ENCODE data around the gene IDE.
"Not testable (repeated sequence)": the region's sequence is repeated elsewhere in the genome, so short reads cannot be mapped to it uniquely, and the experiment has no call there.

Gene IDE

GRCh38 chr10:92573798-92574547 is at the start of gene IDE:
Gene IDE, minus strand, starts transcription at chr10:92574093. Its CDS starts 74 bp downstream, at chr10:92574019.
- Mint-ChIP-seq H3K27me3 (no peaks in the 10 kb centered on the region), H3K9me3 (no peaks in the 10 kb centered on the region), H3K27ac (peak within 1 kb of the TSS; percentile 86), H3K4me3 (peak within 1 kb of the TSS; percentile 83), H3K4me1 (peaks cover 48% of the 10 kb centered on the region), H3K36me3 (ENCODE audit: low read depth) (peaks cover 11% of the 10 kb centered on the region)
- ATAC-seq (peak; percentile 76), DNase-seq (peak; percentile 84)

GRCh38 chr10:92619368-92619767 is 45.5 kb upstream of the IDE start:
- no peak for ATAC-seq
- H3K4me3 Mint-ChIP-seq: no peak overlapping the region
- no peak for DNase-seq
- H3K27ac Mint-ChIP-seq: no peak overlapping the region
- H3K4me1 Mint-ChIP-seq: no peaks in the 10 kb centered on the region
- no peaks in the 10 kb centered on the region for H3K27me3 Mint-ChIP-seq
- peaks cover 63% of the 10 kb centered on the region for H3K36me3 Mint-ChIP-seq (ENCODE audit: low read depth)
- peaks cover under 1% of the 10 kb centered on the region for H3K9me3 Mint-ChIP-seq

GRCh38 chr10:92615515-92615914 is 41.6 kb upstream of the IDE start:
- H3K9me3 Mint-ChIP-seq: no peaks in the 10 kb centered on the region
- no peak for ATAC-seq

GRCh38 chr10:92604841-92605240 is 30.9 kb upstream of the IDE start:
- peaks cover 17% of the 10 kb centered on the region for H3K4me1 Mint-ChIP-seq
- ATAC-seq: no peak
- peaks cover 46% of the 10 kb centered on the region for H3K36me3 Mint-ChIP-seq (ENCODE audit: low read depth)
- H3K27ac Mint-ChIP-seq: no peak overlapping the region
- H3K4me3 Mint-ChIP-seq: no peak overlapping the region
- no peaks in the 10 kb centered on the region for H3K9me3 Mint-ChIP-seq
- no peaks in the 10 kb centered on the region for H3K27me3 Mint-ChIP-seq
- no peak for DNase-seq

More at GRCh38 chr10:92615515-92615914, 41.6 kb upstream of the IDE start:
- Mint-ChIP-seq H3K4me1 (no peaks in the 10 kb centered on the region), H3K4me3 (no peak overlapping the region), H3K27me3 (no peaks in the 10 kb centered on the region), H3K27ac (no peak overlapping the region), H3K36me3 (ENCODE audit: low read depth) (peaks cover 54% of the 10 kb centered on the region)
- no peak for DNase-seq

GRCh38 chr10:92598321-92598720 is 24.4 kb upstream of the IDE start:
- Mint-ChIP-seq H3K4me3 (no peak overlapping the region), H3K9me3 (no peaks in the 10 kb centered on the region), H3K4me1 (peaks cover 32% of the 10 kb centered on the region), H3K36me3 (ENCODE audit: low read depth) (peaks cover 19% of the 10 kb centered on the region), H3K27me3 (peaks cover 1% of the 10 kb centered on the region), H3K27ac (no peak overlapping the region)
- ATAC-seq (no peak), DNase-seq (no peak)

GRCh38 chr10:92595505-92595904 is 21.6 kb upstream of the IDE start:
- no peak for ATAC-seq
- Mint-ChIP-seq H3K27me3 (peaks cover 1% of the 10 kb centered on the region), H3K9me3 (no peaks in the 10 kb centered on the region), H3K27ac (no peak overlapping the region), H3K4me1 (peaks cover 39% of the 10 kb centered on the region), H3K36me3 (ENCODE audit: low read depth) (peaks cover 14% of the 10 kb centered on the region), H3K4me3 (peak overlapping the region; percentile 99)
- no peak for DNase-seq

GRCh38 chr10:92593619-92594588 is 20.0 kb upstream of the IDE start:
- DNase-seq: no peak
- Mint-ChIP-seq H3K27me3 (peaks cover 1% of the 10 kb centered on the region), H3K4me3 (peak overlapping the region; percentile 99), H3K27ac (peak overlapping the region; percentile 99), H3K9me3 (no peaks in the 10 kb centered on the region), H3K4me1 (peaks cover 42% of the 10 kb centered on the region), H3K36me3 (ENCODE audit: low read depth) (peaks cover 14% of the 10 kb centered on the region)
- no peak for ATAC-seq

- H3K4me3 Mint-ChIP-seq: peak within 1 kb of the TSS; percentile 99
- DNase-seq (peak; percentile 97), ATAC-seq (peak; percentile 90)
- H3K36me3 Mint-ChIP-seq (ENCODE audit: low read depth): peaks cover 10% of the 10 kb centered on the region
- peaks cover 42% of the 10 kb centered on the region for H3K4me1 Mint-ChIP-seq
- peaks cover 1% of the 10 kb centered on the region for H3K27me3 Mint-ChIP-seq
- peak within 1 kb of the TSS; percentile 99 for H3K27ac Mint-ChIP-seq
- H3K9me3 Mint-ChIP-seq: no peaks in the 10 kb centered on the region
Observed at GRCh38 chr10:92592761-92593618, 19.1 kb upstream of the IDE start, which contains the start of gene KIF11. Gene KIF11, plus strand, starts transcription at chr10:92593130. Its CDS starts 246 bp downstream, at chr10:92593376.

- H3K4me1 Mint-ChIP-seq: peaks cover 40% of the 10 kb centered on the region
- DNase-seq (peak; percentile 91), ATAC-seq (peak; percentile 91)
- H3K9me3 Mint-ChIP-seq: no peaks in the 10 kb centered on the region
- H3K4me3 Mint-ChIP-seq: peak overlapping the region; percentile 99
- peak overlapping the region; percentile 99 for H3K27ac Mint-ChIP-seq
- peaks cover 10% of the 10 kb centered on the region for H3K36me3 Mint-ChIP-seq (ENCODE audit: low read depth)
- peaks cover 1% of the 10 kb centered on the region for H3K27me3 Mint-ChIP-seq
Observed at GRCh38 chr10:92591550-92592022, 17.7 kb upstream of the IDE start.

GRCh38 chr10:92590623-92591549 is 17.0 kb upstream of the IDE start:
- peaks cover 1% of the 10 kb centered on the region for H3K27me3 Mint-ChIP-seq
- peaks cover 36% of the 10 kb centered on the region for H3K4me1 Mint-ChIP-seq
- DNase-seq (no peak), ATAC-seq (peak; percentile 1)
- H3K36me3 Mint-ChIP-seq (ENCODE audit: low read depth): peaks cover 8% of the 10 kb centered on the region
- peak overlapping the region; percentile 99 for H3K27ac Mint-ChIP-seq
- H3K9me3 Mint-ChIP-seq: no peaks in the 10 kb centered on the region
- peak overlapping the region; percentile 99 for H3K4me3 Mint-ChIP-seq

- not testable (repeated sequence) for ATAC-seq; H3K4me1 Mint-ChIP-seq; H3K27ac Mint-ChIP-seq; DNase-seq; H3K4me3 Mint-ChIP-seq; H3K36me3 Mint-ChIP-seq (ENCODE audit: low read depth); H3K27me3 Mint-ChIP-seq; H3K9me3 Mint-ChIP-seq
Observed at GRCh38 chr10:92582347-92582746, 8.5 kb upstream of the IDE start.

- H3K4me3 Mint-ChIP-seq: no peak overlapping the region
- DNase-seq (no peak), ATAC-seq (no peak)
- H3K36me3 Mint-ChIP-seq (ENCODE audit: low read depth): peaks cover 1% of the 10 kb centered on the region
- peak overlapping the region; percentile 35 for H3K27ac Mint-ChIP-seq
- no peaks in the 10 kb centered on the region for H3K9me3 Mint-ChIP-seq
- no peaks in the 10 kb centered on the region for H3K27me3 Mint-ChIP-seq
- peaks cover 39% of the 10 kb centered on the region for H3K4me1 Mint-ChIP-seq
Observed at GRCh38 chr10:92575961-92576360, 2.1 kb upstream of the IDE start.
